HG03342 (cell line): Measurements from ENCODE around the gene HGS.

Experiments
- ATAC-seq: cut with Tn5 transposase; IDR thresholded peaks from one replicate; pipeline ENCODE4 v1.9.1; 2021; ENCODE audit warnings: mild to moderate bottlenecking, moderate library complexity; ENCODE audit not compliant: unreplicated experiment

HGS gene

DNA sequence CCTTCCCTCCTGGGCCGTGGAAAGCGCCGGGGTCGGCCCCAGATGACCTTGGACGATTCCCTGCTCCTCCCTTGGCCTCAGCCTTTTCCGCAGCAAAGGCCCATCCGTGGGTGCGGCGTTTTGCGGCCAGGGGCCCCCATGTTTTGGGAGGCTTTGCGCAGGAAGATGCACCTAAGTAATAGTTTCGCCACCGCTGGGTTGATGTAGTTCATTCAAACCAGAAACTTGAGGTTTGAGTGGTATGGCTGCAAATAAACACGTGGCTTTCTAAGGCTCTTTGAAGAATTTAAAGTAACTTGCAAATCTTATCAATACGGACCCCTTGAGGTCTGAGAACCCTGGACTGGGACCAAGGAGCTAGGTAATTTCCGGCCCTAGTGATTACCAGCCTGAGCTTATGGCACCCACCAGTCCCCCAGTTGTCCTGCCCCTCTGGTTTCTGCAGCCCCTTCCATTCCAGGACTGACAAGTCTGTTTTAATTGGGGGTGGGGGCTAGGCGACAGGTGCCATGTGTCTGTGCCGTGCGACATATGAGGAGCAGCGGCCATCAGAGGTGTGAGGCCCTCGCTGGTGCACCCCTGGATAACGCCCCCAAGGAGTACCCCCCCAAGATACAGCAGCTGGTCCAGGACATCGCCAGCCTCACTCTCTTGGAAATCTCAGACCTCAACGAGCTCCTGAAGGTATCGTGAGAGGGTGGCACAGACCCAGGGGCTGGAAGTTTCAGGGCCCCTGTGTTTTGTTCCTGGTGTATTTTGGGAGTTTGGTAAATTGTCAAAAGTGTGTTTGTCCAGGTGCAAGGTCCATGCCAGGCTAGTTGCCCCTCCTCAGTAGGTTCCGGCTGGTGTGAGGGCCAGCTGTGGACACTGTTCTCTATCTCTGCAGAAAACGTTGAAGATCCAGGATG is 20.2 kb downstream of the HGS start:
- peak; percentile 15 for ATAC-seq

DNA sequence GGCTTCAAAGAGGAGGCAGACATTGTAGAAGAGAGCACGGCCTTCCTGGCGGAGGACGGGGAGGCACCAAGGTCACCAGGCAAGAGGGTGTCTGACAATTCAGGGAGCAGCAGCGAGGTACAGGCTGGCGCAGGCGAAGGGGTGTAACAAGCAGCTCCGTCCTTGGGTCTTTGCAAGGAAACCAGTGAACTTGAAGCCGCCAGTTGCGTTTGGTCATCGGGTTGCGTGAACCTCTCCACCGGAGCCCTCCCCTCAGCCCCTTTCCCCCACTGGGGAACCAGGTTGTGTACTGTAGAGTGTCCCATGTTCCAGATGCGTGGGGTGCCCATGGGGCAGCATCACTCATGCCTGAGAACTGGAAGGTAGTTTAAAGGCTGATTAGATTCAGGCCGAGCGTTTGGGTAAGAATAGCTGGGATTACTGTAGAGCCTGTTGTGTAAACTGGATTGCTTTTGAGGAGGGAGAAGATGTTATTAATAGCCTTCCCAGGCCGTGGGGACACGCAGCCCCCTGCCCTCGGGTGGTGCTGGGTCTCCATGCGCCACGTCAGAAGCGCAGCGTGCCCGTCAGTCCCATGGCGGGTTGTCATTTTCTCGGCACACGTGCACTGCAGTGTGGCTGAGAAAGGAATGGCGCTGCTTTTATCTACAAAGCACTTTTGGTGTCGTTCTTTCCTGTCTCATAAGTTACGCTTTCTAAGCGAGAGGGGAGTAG is 21.9 kb downstream of the HGS start:
- no peak for ATAC-seq

- ATAC-seq = no peak
These were observed 22.4 kb downstream of the HGS start for GRCh38 chr17:81706232-81706611.

DNA sequence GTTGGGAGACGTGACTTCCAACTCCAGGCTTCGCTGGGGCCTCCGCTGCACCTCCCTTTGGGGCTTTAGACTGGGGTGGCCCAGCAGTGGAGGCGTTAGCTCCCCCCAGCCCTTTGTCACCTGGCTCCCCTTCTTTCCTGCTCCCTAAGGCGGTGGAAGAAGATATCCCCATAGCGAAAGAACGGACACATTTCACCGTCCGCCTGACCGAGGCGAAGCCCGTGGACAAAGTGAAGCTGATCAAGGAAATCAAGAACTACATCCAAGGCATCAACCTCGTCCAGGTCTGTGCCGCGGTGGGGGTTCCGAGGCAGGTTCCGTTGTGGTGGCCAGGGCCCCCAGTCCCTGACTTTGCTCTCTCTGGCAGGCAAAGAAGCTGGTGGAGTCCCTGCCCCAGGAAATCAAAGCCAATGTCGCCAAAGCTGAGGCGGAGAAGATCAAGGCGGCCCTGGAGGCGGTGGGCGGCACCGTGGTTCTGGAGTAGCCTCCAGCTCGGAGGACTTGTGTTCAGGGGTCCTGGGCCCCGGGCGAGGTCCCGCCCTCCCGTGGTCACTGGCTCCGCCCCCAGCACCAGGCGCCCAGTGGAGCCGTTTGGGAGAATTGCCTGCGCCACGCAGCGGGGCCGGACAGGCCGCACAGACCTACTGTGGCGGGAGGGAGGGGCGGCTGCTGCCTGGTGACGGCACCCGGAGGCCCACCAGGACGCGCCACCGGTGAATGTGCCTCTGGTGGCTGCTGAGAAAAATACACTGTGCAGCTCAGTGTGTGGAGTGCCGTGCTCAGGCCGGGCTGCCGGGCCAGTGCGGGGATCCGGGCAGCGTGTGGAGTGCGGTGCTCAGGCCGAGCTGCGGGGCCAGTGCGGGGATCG is 23.2 kb downstream of the HGS start:
- no peak for ATAC-seq

DNA sequence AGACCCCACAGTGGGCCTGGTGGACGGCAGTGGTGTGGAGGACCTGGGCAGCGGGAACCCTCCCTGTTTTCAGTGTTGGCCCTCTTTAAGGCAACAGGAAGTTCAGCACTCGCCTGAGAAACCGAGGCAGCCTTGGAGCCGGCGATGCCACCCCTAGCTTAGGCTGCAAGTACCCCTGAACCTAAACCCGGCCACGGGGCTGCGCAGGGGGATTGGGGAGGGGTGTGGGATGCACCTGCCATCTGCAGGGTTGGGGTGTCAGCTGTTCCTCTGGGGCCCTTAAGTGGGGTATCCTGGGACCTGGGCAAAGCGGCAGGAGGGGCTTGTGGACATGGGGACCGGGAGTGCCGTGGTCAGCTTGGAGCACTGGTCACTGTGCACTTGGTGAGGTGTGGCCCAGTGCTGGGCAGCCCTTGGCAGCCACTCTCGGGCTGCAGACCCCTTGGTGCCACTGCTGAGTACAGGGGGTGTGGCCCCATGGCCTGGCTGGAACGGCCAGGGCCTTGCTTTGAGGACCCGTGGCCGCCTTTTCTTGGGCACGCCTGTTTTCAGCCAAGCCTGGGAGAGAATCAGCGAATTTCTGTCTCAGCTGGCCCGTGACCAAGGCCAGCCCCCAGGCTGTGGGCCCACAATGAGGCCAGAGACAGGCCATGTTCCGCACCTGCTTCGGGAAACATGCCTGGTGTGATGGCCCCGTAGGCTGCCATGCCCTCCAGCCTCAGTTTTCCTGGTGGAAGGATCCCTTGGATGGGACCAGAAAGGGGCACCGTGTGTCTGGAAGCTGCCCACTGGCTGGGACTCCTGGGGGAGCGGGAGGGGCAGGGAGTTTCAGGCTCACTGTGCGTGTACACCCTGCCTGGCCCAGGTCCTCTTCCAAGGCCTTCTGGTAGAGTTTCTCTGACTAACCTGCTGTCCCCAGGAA is 24.2 kb downstream of the HGS start:
- ATAC-seq = no peak

- ATAC-seq = no peak
These were observed 25.0 kb downstream of the HGS start for GRCh38 chr17:81708739-81709185.

DNA sequence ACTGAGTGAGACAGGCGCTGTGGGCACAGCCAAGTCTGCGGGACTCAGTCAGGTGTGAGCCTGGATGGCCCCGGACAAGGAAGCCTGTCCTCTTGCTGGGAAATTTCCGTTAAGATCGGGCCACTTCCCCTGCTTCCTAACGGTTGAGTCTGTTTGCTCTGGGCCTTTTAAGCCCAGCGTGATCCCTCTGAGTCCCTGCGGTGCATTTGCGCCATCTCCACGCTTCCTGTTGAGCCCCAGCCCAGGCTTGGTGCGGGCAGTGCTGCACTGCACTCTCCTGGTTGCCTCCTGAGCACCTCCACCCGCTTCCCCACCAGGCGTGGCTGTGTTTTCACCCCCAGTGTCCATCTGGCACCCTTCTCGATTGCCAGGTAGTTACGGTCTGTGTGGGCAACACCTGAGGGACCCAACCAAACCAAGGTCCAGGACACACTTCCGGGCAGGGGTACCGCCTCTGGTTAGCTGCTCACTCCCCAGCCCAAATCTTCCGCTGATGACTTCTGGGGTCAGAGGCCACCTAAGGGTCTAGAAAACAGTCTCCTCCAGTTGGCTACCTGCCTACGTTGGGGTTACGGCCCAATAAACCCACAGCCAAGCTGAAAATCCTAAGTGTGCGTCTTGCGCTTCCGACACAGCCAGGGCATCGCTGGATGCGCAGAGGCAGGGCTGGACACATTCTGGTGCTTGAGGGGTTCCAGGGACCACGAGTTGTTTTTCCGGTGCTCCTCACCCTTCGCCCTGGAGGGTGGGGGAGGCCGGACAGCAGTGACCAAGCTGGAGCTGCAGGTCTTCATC is 26.9 kb downstream of the HGS start:
- ATAC-seq = no peak

- peak; percentile 70 for ATAC-seq
These were observed 28.1 kb downstream of the HGS start, which contains the start of gene SLC25A10 for GRCh38 chr17:81711814-81712467. SLC25A10 (plus strand) TSS chr17:81712284; CDS start chr17:81712427, 143 bp downstream.

- ATAC-seq = no peak
These were observed 28.7 kb downstream of the HGS start for GRCh38 chr17:81712468-81713003.

DNA sequence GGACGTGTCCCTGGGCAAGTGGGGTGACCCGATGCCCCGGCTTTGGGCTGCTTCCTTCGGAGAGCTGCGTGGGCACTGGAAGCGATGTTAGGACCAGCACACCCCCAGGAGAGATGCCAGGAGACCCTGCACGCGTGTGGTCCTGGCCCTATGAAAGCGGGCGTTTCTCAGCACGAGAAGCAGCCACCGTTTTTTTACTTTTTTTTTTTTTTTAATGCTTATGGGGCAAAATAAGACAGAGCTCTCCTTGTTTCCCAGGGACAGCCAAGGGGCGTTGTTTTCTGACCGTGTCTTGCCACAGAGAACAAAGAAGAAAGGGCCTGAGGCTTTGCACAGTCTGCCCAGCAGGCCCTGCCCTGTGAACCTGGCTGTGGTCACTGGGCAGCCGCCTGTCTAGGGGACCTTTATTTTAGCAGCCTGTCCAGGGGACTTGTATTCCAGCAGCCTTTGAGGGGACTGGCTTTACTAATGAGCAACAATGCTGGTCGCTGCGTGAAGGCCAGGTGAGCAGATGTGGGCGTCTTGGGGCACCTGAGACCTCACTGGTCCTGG is 29.3 kb downstream of the HGS start:
- no peak for ATAC-seq

DNA sequence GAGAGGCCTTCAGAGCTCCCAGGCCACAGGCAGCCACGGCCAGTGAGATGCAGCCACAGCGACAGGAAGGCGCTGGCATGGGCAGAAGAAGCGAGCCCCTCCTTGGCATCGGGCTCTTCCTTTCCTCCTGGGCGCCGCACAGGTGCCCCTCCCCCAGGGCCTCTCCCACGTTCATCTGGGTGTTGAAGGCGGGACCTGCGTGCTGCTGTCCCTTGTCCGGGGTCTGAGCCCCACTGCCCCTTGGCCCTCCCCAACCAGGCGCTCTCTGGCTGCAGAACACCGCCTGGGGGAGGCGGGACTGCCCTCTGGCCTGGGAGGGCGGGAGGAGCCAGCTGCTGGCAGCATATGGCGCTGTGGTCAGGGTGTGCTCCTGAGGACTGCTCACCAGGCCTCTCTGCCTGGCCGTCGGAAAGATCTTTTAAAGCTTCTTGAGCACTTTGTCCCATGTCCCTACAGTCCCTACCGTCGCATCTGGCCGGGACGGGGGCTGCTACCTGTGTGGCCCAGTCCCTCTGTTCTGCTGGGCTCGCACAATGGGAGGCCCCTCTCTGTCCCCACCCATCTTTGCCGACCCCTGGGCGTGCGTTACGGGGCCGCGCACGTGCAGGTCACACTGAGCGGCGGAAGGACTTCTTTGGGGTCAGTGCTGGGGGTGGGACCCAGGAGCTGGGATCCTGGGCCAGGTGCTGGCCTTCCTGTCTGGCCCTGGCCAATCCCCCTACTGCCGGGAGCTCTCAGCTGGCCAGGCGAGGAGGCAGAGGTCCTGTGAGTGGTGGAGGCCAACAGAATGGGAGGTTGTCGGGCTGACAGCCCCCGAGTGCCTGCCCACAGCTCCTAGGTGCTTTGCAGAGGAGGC is 30.0 kb downstream of the HGS start:
- no peak for ATAC-seq

GRCh38 chr17:81714412-81715106 is 30.7 kb downstream of the HGS start:
- no peak for ATAC-seq

DNA sequence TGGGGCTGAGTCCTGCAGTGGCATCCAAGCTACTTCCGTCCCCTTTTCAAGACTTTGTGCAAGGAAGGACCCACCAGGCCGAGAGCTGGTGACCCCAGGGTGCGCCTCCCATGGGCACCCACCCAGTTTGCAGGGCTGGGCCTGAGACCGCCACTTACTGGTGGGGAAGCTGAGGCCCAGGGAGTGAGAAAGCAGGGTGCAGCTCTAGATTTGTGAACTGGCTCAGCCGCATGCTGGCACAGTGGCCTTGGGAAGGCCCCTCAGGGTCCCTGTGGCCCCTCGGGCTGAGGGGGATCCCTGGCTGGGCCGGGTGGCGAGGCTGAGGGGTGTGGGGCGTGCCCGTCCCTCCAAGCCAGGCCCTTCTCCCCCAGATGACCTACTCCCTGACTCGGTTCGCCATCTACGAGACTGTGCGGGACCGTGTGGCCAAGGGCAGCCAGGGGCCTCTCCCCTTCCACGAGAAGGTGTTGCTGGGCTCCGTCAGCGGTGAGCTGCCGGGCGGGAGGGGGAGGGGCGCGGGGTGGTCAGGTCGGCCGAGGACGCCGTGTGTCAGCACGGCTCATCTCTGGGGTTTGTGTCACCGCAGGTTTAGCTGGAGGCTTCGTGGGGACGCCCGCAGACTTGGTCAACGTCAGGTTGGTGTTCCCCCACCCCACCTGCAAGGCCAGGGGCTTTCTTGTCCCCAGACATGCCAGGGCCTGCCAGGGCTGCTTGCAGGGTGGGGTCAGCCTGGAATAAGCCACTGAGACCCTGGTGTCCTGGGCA is 31.5 kb downstream of the HGS start:
- no peak for ATAC-seq

GRCh38 chr17:81715872-81716673 is 32.3 kb downstream of the HGS start:
- no peak for ATAC-seq

GRCh38 chr17:81716674-81716996 is 32.8 kb downstream of the HGS start:
- no peak for ATAC-seq
